Dendritic cell treated with granulocyte-macrophage colony-stimulating factor and Interleukin-4, amounts not matched to agents 40 ng/mL and 50 ng/mL, for 4 days (primary cell): ENCODE data around the gene KIRREL2.
"Not testable (repeated sequence)": the region's sequence is repeated elsewhere in the genome, so short reads cannot be mapped to it uniquely, and the experiment has no call there.

Experiments
- H3K27ac Mint-ChIP-seq: one replicate; pipeline ENCODE4 v1.8.0; 2022; ENCODE audit warnings: mild to moderate bottlenecking, mixed read lengths
- H3K27me3 Mint-ChIP-seq: one replicate; pipeline ENCODE4 v1.8.0; 2022; ENCODE audit warnings: mild to moderate bottlenecking, mixed read lengths
- H3K36me3 Mint-ChIP-seq: one replicate; pipeline ENCODE4 v1.8.0; 2022; ENCODE audit warnings: low read depth, mixed read lengths
- H3K4me1 Mint-ChIP-seq: one replicate; pipeline ENCODE4 v1.8.0; 2022; ENCODE audit warnings: low read depth, mixed read lengths
- H3K4me3 Mint-ChIP-seq: one replicate; pipeline ENCODE4 v1.8.0; 2022; ENCODE audit warnings: mild to moderate bottlenecking, moderate library complexity, mixed read lengths
- H3K9me3 Mint-ChIP-seq: one replicate; pipeline ENCODE4 v1.8.0; 2022; ENCODE audit warnings: mixed read lengths
- intact Hi-C: fragments of 100-400 bp; cut with micrococcal nuclease; formaldehyde crosslinking; loops from one replicate; pipeline ENCODE4 v1.15.0; 2022

KIRREL2 gene

DNA sequence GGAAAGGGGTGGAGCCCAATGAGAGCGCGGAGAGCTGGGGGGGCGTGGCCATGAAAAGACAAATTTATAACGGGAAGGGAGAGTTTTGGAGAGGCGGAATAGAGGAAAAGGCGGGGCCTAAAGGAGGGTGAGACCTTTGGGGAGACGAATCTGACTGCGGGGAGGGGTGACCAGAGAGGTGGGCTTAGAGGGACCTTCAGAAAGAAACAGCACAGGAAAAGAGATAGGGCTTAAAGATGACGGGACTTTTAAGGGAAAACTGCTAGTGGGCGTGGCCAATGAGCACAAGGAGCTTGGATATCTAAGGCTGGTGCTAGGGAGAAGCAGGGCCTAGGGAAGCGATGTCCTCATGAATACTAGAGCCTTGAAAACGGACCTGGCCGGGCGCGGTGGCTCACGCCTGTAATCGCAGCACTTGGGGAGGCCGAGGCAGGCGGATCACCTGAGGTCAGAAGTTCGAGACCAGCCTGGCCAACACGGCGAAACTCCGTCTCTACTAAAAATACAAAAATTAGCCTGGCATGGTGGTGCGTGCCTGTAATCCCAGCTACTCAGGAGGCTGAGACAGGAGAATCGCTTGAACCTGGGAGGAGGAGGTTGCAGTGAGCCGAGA is 13.5 kb downstream of the KIRREL2 start:
- H3K27me3 Mint-ChIP-seq: peaks cover 66% of the 10 kb centered on the region
- peak overlapping the region; percentile 49 for H3K27ac Mint-ChIP-seq
- H3K36me3 Mint-ChIP-seq, intact Hi-C loops, H3K9me3 Mint-ChIP-seq: not testable (repeated sequence)
- peaks cover 22% of the 10 kb centered on the region for H3K4me1 Mint-ChIP-seq
- H3K4me3 Mint-ChIP-seq: peak overlapping the region; percentile 65

- Mint-ChIP-seq H3K4me3 (no peak overlapping the region), H3K27ac (no peak overlapping the region), H3K27me3 (peaks cover 61% of the 10 kb centered on the region), H3K4me1 (peaks cover 22% of the 10 kb centered on the region), H3K36me3 (no peaks in the 10 kb centered on the region), H3K9me3 (peaks cover 6% of the 10 kb centered on the region)
- intact Hi-C loops: no loop called here
Measured at GRCh38 chr19:35870798-35871197, 14.1 kb downstream of the KIRREL2 start.

- H3K36me3 Mint-ChIP-seq: no peaks in the 10 kb centered on the region
- intact Hi-C loops: no loop called here
Measured at GRCh38 chr19:35871611-35872010, 14.9 kb downstream of the KIRREL2 start.

GRCh38 chr19:35872180-35872579 is 15.5 kb downstream of the KIRREL2 start:
- peaks cover 56% of the 10 kb centered on the region for H3K27me3 Mint-ChIP-seq
- H3K4me1 Mint-ChIP-seq: peaks cover 22% of the 10 kb centered on the region
- no peak overlapping the region for H3K4me3 Mint-ChIP-seq
- intact Hi-C loops: no loop called here
- H3K9me3 Mint-ChIP-seq: peaks cover 6% of the 10 kb centered on the region
- H3K36me3 Mint-ChIP-seq: no peaks in the 10 kb centered on the region
- no peak overlapping the region for H3K27ac Mint-ChIP-seq

More at GRCh38 chr19:35871611-35872010, 14.9 kb downstream of the KIRREL2 start:
- Mint-ChIP-seq H3K27me3 (peaks cover 58% of the 10 kb centered on the region), H3K4me1 (peaks cover 22% of the 10 kb centered on the region), H3K27ac (no peak overlapping the region), H3K9me3 (peaks cover 6% of the 10 kb centered on the region), H3K4me3 (no peak overlapping the region)

DNA sequence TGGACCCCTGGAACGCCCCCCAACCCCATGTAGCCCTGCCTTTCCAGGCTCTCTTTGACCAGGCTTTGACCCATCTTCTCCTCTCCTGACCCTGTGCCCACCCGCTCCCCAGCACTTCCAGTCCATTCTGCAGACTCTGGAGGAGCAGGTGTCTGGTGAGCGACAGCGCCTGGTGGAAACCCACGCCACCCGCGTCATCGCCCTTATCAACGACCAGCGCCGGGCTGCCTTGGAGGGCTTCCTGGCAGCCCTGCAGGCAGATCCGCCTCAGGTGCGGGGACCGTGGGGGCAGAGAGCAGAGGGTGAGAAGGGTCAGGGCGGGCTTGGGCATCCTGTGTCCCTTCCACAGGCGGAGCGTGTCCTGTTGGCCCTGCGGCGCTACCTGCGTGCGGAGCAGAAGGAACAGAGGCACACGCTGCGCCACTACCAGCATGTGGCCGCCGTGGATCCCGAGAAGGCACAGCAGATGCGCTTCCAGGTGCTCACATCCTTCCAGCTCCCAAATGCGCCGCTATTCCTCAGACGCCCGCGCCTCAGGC is 17.8 kb downstream of the KIRREL2 start:
- Mint-ChIP-seq H3K4me1 (peaks cover 18% of the 10 kb centered on the region), H3K27ac (no peak overlapping the region), H3K4me3 (no peak overlapping the region), H3K27me3 (peaks cover 60% of the 10 kb centered on the region), H3K9me3 (peaks cover 6% of the 10 kb centered on the region), H3K36me3 (no peaks in the 10 kb centered on the region)
- intact Hi-C loops: no loop called here

GRCh38 chr19:35879068-35879467 is 22.4 kb downstream of the KIRREL2 start:
- Mint-ChIP-seq H3K4me1 (peaks cover 11% of the 10 kb centered on the region), H3K27me3 (peaks cover 38% of the 10 kb centered on the region), H3K36me3 (no peaks in the 10 kb centered on the region), H3K4me3 (no peak overlapping the region), H3K27ac (peak overlapping the region; percentile 21), H3K9me3 (no peaks in the 10 kb centered on the region)
- intact Hi-C loops: loop anchor here (1.0 kb wide), 1 partner anchor 53 kb away; no protein-coding TSS in a partner anchor

- H3K27me3 Mint-ChIP-seq: peaks cover 35% of the 10 kb centered on the region
- H3K4me3 Mint-ChIP-seq: peak overlapping the region; percentile 22
- H3K9me3 Mint-ChIP-seq: no peaks in the 10 kb centered on the region
- H3K27ac Mint-ChIP-seq: peak overlapping the region; percentile 21
- H3K36me3 Mint-ChIP-seq: no peaks in the 10 kb centered on the region
- peaks cover 11% of the 10 kb centered on the region for H3K4me1 Mint-ChIP-seq
- intact Hi-C loops: loop anchor here (1.0 kb wide), 1 partner anchor 52 kb away; no protein-coding TSS in a partner anchor
Measured at GRCh38 chr19:35879770-35880317, 23.1 kb downstream of the KIRREL2 start.

GRCh38 chr19:35882114-35882832 is 25.6 kb downstream of the KIRREL2 start:
- Mint-ChIP-seq H3K27me3 (peaks cover 24% of the 10 kb centered on the region), H3K27ac (no peak overlapping the region), H3K4me1 (peaks cover 11% of the 10 kb centered on the region), H3K9me3 (no peaks in the 10 kb centered on the region), H3K4me3 (no peak overlapping the region), H3K36me3 (peaks cover 19% of the 10 kb centered on the region)
- intact Hi-C loops: loop anchor here (1.0 kb wide), 1 partner anchor 49 kb away; no protein-coding TSS in a partner anchor

- intact Hi-C loops: no loop called here
- Mint-ChIP-seq H3K9me3 (no peaks in the 10 kb centered on the region), H3K4me1 (peaks cover 21% of the 10 kb centered on the region), H3K27ac (no peak overlapping the region), H3K36me3 (peaks cover 35% of the 10 kb centered on the region), H3K4me3 (no peak overlapping the region), H3K27me3 (peaks cover 8% of the 10 kb centered on the region)
Measured at GRCh38 chr19:35883882-35884281, 27.2 kb downstream of the KIRREL2 start.

DNA sequence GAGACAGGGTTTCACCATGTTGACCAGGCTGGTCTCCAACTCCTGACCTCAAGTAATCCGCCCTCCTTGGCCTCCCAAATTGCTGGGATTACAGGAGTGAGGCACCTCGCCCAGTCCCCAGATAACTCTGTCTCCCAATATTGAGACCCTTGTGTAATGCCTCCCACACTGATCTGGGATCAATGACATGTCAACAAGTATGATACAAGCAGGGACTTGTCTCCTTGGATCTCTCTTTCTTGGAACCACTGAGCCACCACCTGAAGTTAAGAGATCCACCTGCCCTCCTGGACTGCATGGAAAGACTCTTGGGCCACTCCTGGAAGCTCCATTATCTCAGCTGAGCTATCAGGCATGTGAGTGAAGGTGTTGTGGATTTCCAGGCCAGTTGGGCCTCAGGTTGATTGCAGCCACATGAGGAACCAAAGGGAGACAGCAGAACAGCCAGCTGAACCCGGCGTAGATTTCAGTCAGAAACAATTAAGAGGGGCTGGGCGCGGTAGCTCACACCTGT is 28.6 kb downstream of the KIRREL2 start:
- Mint-ChIP-seq H3K4me1 (peaks cover 10% of the 10 kb centered on the region), H3K36me3 (peaks cover 49% of the 10 kb centered on the region), H3K27ac (peak overlapping the region; percentile 12), H3K4me3 (no peak overlapping the region), H3K27me3 (no peaks in the 10 kb centered on the region), H3K9me3 (no peaks in the 10 kb centered on the region)
- intact Hi-C loops: no loop called here

- intact Hi-C loops: no loop called here
- peaks cover 55% of the 10 kb centered on the region for H3K36me3 Mint-ChIP-seq
- no peaks in the 10 kb centered on the region for H3K9me3 Mint-ChIP-seq
- H3K27me3 Mint-ChIP-seq: no peaks in the 10 kb centered on the region
- no peak overlapping the region for H3K4me3 Mint-ChIP-seq
- H3K27ac Mint-ChIP-seq: peak overlapping the region; percentile 12
- H3K4me1 Mint-ChIP-seq: peaks cover 10% of the 10 kb centered on the region
Measured at GRCh38 chr19:35885904-35886303, 29.2 kb downstream of the KIRREL2 start.

- Mint-ChIP-seq H3K4me3 (no peak overlapping the region), H3K27me3 (no peaks in the 10 kb centered on the region), H3K36me3 (peaks cover 68% of the 10 kb centered on the region), H3K27ac (no peak overlapping the region), H3K4me1 (peaks cover 10% of the 10 kb centered on the region), H3K9me3 (no peaks in the 10 kb centered on the region)
- intact Hi-C loops: no loop called here
Measured at GRCh38 chr19:35887197-35887596, 30.5 kb downstream of the KIRREL2 start.

- Mint-ChIP-seq H3K27me3 (no peaks in the 10 kb centered on the region), H3K36me3 (peaks cover 80% of the 10 kb centered on the region), H3K4me3 (no peak overlapping the region), H3K27ac (peak overlapping the region; percentile 34), H3K9me3 (no peaks in the 10 kb centered on the region), H3K4me1 (peaks cover 20% of the 10 kb centered on the region)
- intact Hi-C loops: no loop called here
Measured at GRCh38 chr19:35888398-35888797, 31.7 kb downstream of the KIRREL2 start.
